HG02938 (cell line): ENCODE results near the gene DGKB.

Experiments
- ATAC-seq: cut with Tn5 transposase; IDR thresholded peaks from one replicate; pipeline ENCODE4 v1.9.1; 2021; ENCODE audit warnings: mild to moderate bottlenecking, moderate library complexity; ENCODE audit not compliant: unreplicated experiment

DGKB gene

DNA sequence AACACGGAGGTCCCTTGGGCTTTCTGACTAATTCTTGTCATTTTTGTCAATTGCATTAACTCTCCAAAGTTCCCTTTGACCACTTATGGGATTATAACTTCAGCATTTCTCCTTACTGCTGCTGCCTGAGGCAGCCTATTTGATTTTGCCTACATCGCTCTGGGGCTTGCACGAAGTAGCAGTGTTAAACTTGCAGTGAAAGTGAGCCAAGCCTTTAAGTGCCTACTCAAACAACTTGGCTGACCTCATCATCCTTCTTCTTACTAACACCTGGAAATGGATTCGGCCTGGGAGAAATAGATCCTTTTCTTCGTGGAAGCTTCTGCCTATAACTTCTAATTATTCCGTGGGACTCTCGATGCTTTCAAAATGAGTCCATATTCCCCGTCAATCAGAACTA lies 76.6 kb downstream of the DGKB start:
- ATAC-seq, result no peak

DNA sequence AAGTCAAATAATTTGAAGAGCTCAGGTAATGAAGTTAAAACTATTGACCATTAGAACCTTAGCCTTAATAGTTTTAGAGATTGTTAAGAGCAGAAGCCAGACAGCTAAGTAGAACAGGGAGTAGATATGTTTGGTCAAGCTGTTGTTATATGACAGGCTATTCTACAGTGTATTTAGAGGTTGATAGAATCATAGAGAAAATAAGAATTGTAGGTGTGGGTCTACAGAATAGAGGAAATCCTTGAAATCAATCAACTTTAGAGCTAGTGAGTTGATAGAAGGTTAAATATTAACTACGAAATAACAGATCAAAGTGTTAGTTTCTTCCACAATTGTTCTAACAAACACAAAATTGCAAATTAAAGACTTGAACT lies 80.1 kb downstream of the DGKB start:
- no peak for ATAC-seq

DNA sequence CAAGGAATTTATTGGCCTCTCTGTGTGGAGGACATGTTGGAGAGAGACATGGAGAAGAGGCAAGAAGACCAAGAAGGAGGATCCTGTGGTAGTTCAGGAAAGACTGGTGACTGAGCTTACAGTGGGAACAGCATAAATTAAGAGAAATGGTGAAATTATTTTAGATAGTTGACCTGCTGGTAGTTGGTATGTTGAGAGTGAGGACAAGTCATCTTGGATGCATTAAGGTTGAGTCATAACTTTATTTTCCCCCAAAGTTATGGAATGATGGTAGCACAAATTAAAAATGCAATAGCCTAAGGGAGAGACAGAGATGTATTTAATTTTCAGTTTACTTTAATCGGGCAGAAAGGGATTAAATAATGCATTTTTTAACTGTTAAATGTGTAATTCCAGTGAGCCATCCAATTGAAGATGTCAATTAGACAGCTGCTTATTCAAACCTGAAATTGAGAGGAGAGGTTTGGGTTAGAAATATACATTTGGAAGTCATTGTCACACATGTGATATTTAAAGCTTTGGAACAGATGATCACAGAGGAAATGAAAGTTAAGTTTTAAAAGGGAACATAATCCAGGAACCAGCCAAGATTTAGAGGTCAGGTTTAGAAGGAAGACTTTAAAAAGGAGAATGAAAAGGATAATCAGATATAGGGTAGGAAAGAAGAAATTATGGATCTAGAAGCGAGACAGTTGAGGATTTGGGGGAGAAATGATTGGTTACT lies 80.6 kb downstream of the DGKB start:
- ATAC-seq, result no peak

DNA sequence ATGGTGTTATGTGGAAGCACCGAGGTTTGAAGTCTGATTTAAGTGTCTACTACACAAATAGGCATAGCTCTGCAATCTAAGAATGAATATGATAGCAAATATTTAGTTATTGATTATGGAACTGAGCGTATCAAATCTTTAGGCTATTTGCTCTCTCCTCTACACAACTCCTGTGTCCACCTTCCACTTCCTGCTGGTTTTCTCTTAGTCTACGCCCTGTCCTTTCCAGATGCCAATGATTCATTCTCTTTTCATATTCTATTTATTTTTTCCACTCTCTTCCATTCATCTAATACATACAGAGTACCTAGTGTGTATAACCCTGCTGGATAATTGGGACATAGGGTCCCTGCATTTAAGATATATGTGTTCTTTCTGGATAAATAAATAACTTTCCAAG lies 83.7 kb downstream of the DGKB start:
- ATAC-seq, result no peak

DNA sequence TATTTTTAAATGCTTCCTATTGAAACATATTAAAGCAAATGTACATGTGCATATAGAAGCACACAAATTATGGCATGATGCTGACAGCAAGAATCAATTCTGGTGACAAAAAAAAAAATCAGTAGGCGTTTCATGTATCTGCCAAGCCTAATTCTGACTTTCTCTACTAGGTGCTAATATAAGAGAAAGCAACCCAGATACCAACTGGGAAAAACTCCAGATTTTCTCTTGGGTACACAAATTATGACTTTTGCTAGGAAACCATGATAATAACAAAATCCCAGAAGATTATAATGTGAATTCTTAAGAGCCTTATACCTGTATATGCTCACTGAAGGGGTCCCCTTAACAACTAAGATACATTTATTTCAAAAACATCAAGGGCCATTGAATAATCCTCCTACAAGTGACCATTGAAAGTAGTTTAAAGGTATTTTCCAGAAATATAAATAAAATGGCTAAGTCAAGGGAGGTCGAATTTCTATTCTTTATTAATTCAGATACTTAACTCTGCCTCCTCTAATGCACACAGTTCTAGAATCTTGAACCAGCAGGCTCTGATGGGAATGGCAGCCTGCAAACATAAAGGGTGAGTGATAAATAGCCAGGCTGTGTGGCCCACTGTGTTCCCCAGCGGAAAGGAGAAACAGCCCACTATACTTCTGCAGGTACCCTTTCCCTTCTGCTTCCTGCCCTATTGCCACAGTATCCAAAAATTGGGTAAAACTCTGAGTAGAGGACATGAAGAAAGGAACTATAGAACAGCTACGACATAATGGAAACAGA lies 84.5 kb downstream of the DGKB start:
- no peak for ATAC-seq

DNA sequence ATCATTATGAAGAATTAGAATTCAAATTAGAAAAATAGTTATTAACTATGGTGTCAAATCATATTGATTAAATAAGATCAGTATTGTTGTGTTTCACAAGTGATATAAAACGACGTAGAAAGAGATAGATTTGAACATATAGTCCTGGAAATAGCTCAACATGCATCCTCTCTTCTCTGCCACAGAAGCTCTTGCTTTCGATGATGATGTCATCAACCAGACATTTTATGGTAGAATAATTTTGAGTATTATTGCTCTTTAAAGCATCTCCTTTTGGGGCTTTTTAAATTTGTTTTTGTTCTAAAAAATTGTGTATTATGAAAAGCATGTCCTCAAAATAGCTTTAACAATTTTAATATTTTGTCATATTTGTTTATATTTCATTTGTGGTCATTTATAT lies 95.0 kb downstream of the DGKB start:
- no peak for ATAC-seq

DNA sequence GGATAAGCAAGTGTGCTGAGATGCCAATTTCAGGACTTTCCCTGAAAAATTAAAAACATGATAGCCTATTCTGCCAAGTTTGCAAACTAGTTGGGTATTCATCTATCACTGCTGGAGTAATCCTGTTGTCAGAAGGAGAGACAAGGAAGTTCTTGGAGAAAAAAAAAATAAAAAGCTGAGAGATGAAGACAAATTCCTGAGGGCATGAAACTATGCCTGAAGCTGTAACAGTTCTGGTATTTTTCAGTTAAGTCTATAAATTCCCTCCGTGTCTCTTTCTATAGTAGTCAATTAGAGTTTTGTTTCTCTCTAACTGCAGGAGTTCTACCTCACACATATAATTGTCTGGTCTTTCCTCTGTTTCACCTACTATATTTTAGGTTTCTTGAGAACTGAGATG lies 95.7 kb downstream of the DGKB start:
- no peak for ATAC-seq

DNA sequence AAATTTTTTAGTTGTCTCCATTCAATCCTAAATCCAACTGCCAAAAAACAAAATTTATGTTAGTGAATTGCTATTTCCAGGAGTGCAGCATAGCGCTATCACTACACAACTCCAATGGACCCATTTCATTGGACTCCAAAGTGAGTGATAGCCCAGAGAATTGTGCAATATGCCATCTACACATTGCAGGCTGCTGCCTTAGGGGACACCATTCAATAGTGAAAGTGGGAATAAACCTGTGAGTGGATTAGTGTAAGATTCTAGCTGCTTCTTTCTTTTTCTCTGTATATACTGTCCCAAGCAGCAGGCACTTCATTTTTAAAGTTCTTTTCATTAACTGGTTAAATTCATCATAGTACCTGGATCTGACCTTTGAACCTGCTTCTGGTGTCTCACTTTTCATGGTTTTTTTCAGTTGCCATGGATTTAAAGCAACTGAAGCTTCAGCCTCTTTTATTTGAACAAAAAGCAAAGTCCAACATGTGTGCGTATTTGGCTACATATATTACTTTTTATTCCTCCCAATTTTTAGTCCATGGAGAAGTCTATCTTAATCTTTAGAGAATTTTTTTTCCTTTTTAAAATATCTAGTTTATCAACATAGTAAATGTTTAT lies 97.3 kb downstream of the DGKB start:
- no peak for ATAC-seq

DNA sequence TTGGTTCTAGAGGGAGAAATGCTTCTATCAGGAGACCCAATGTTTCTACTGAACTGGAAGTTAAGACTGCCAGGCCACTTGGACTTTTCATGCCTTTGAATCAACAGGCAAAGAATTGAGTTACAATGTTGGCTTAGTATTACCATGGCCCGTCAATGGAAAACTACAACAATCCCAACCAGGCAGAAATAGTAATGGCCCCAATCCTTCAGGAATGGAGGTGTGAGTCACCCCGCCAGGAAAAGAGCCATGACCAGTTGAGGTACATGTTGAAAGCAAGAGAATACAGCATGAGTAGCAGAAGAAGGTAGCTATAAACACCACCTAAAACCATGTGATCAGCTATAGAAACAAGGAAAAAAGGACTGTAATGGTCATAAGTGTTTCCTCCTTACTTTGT lies 101.9 kb downstream of the DGKB start:
- ATAC-seq, result no peak

DNA sequence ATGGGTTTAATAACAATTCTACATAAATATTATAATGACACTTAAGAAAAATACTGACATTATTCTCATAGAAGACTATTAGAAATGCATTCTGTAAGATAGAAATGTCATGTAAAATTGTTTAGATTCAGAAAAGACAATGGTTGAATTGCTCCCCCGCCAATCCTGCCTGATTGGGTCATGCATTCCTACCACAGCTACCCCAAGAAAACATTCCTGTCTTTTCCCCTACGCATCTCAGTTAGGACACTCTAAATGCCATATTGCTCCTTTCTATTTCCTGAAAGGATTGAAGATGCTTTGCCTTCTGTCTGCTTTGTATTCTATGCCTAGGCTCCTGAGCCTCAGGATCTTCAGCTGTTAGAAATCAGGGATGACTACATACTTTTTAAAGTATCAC lies 109.4 kb downstream of the DGKB start:
- no peak for ATAC-seq

DNA sequence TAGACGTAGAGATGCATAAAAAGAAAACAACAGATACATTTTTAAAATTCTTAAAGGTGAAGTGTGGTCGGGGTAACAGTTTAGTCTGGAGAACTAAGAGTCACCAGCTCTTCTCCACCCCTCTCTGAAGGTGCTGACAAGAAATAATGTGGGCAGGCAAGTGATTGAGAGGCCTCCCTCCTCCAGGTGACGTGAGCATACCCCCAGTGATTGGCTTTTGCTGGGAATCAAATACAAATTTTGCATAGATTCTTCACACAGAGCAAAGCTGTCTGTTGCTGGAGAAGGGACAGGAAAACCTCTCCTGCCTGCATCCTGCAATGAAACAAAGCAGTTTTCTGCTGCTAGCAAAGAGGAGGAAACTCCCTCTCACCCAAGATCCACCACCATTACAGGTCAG lies 115.0 kb downstream of the DGKB start:
- no peak for ATAC-seq

DNA sequence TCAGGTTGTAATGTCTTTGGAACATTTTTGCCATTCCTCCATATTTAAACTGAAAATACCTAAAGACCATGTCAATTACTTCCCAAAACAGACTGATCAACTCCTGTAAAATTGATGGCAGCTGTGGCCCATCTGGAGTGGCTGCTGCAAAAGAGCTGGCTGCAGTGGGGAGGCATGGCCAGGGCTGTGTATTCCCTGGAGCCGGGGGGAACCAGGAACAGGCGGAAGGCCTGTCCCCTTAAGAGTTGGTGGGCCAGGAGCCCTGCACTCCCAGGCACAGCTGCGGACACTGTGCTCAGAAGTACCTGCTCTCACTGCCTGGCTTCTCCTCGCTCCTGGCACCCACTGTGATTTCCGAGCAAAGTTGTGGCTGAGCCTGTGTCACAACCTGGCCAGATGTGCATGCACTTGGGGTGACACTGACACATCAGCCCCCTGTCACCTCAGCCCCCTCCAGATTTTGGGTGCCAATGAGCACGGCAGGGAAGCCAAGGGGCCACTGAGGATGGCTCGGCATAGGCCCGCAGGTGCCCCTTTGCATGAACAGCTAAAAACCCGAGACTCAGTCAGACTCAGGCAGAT lies 116.1 kb downstream of the DGKB start:
- no peak for ATAC-seq

DNA sequence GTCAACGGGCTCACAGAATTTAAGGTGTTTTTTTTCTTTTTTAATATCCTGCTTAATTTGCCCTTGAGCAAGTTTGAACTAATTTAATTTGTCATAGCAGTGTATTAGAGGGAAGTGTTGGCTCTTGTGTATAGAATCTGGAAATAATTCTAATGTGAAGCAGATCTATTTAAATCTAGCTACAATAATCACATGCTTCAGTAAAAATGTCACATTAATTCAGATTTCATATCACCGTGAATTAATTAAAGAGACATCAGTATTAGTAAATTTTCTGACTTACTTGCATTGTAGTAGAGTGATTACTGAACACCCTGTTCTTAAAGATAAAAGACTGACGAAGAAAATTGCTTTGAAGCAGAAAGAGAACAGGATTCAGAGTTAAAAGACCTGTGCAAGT lies 124.7 kb downstream of the DGKB start:
- ATAC-seq, result no peak

DNA sequence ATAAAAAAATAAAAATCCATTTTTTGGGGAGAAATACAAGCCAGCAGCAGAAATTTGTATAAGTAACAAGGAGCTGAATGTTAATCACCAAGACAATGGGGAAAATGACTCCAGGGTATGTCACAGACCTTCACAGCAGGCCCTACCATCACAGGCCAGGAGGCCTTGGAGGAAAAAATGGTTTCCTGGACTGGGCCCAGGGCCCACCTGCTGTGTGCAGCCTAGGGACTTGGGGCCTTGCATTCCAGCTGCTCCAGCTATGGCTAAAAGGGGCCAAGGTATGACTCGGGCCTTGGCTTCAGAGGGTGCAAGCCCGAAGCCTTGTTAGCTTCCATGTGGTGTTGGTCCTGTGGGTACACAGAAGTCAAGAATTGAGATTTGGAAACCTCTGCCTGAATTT lies 126.3 kb downstream of the DGKB start:
- ATAC-seq, result no peak

DNA sequence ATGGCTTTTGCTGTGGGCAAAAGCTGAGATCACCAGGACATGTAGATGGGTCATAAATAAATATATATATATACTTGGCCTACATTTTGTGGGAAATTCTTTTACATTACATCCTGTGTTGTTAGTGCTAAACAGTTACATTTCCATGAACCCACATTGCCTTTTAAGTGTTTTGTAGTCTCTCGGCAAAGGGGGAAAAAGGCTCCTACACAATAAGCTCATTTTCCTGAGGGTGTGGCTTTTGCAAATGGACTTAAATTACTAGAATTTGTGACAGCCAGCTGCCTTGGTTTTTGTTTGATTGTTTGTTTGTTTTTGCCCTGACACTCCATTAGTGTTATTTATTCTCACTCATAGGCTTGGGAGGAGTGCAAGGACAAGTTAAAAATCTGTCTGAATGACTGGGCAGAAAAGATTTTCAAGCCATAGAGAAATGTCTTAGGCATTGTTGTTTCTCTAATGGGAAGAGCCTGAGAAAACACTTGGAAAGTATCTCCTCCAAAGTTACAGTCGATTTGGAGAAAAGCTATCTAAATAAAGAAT lies 128.8 kb downstream of the DGKB start:
- no peak for ATAC-seq

DNA sequence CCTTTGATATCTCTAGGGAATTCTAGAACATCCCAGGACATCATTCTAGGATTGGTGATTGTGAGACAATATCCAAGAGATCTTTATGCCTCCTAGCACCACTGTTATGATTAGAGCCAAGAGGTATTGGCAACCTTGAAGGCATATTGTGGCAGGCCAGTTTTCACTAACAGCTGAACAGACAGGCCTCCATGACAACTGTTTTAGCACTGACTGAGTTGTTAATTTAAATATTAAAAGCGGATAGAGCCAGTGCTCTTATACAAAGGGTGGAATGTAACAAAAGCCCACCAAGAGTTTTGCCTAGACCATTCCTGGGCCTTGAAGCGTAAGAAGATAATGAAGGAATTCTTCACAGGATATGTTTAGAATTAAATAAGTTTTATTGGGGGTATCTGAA lies 131.9 kb downstream of the DGKB start:
- no peak for ATAC-seq

DNA sequence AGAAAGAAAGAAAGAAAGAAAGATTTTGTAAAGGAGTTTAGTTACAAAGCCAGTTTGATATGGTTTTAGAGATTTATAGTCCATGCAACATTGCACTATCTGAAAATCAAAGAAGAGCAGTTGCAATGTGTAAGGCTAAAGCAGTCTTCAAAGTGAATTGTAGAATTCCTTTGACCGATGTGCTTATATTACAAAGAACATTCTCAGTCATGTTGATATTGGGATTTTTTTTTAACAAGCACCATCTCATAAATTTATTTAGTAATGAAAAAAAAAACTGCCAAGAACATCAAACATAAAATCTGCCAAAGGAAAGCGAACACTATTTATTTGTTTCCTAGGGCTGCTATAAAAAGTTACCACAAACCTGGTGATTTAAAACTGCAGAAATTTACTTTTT lies 133.3 kb downstream of the DGKB start:
- no peak for ATAC-seq

DNA sequence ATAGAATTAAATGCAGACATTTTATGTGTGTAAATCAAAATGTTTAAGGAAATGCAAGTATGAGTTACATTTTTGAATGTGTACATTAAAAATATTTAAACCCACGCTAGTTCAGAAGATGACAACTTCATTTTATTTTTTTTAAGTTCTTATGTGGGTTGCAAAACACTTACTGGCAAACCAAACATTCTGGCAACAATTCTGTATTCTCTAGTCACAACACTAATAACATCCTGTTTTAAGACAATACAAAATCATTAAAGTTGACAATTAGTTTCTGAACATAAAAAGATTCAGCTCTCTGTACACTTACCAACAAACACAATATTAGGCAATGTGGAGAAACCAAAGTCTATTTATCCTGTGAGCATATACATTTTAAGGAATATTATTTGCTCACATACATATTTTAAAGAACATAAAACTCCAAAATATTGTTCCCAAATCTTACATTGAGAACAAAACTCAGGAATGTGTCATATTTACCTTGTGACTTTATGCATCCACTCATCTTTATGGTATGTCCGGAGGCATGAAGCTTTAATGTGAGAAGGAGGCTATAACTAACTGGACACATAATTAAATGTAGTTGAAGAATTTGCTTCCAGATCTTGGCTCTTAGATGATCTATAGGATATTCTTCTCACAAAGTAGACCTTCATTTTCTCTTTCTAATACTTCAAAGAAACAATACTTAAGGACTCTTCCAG lies 134.7 kb downstream of the DGKB start:
- ATAC-seq, result no peak

DNA sequence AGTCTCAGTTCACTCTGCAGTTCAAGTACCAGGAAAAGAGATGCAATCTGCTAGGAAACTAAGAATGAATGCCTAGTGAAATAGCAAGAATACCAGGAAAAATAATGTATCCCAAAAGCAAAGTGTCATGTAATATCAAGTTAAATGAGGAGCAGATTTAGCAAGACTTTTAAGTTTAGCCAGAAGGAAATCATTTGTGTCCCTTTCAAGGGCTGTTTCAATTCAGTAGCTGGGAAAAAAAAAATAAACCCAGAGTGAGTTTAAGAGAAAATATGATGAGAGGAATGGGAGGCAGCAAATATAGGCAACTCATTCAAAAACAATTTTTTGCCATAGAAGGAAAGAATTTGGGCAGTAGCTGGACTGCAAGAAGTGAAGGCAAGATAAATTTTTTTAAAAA lies 135.8 kb downstream of the DGKB start:
- no peak for ATAC-seq

DNA sequence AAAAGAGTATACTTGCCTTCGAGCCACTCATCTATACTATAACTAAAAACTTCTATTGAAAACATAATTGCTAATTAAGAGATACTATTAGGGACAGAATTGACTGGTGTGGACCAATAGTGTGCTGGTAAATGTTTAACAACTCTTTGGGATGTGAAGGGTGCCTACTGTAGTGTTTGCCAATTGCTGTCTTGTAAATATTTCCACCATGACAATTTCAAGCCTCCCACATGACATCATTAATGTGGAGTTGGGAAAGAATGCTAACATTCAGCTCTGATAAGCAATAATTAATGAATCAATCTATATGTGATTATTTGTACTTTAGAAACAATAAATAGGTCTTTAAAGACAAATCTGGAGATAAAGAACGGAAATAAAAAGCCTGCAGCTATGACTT lies 136.8 kb downstream of the DGKB start:
- ATAC-seq, result no peak

DNA sequence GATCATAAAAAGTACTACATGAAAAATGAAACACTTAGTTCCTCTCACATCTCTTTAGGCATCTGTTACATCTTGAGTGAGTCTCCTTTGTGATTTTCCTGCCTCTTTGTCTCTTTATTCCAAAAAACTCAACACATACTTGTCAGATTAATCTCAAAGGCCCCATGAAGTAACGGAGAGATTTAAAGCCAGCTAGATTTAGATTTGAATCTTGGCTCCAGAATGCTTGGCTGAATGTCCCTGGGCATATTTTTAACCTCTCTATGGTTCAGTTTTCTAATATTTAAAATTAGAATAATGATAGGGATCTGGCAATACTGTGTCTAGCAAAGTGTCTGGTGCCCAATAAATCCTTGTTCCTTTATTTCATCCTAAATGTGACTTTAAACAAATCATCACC lies 140.0 kb downstream of the DGKB start:
- ATAC-seq, result no peak
